GM12891 (cell line): ENCODE results near the gene CDCA3.

ENCODE experiments used
- POLR2A ChIP-seq: IDR thresholded peaks from 2 replicates; pipeline ENCODE4 v1.6.1; 2011; ENCODE audit warnings: low read depth, low read length, control low read depth
- POLR2AphosphoS5 ChIP-seq: IDR thresholded peaks from 2 replicates; pipeline ENCODE4 v1.6.1; 2011; ENCODE audit warnings: low read depth, low read length, control low read depth
- SPI1 ChIP-seq: IDR thresholded peaks from 2 replicates; pipeline ENCODE4 v1.6.1; 2011; ENCODE audit warnings: low read depth, low read length, control low read depth

DNA sequence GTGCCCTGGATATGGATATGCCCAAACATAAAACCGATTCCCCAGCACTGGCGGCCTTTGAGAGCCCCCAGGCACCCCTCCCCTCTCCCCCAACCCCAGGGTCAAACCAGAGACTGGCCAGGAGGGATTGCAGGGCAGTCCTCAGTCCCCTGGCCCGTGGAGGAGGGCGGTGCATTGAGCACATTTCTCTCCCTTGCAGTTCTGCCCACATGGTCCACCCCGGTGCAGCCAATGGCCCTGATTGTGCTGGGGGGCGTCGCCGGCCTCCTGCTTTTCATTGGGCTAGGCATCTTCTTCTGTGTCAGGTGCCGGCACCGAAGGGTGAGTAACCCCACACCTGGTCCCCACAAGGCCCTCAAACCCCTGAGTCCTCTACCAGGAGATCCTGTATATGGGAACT is 32.9 kb downstream of the CDCA3 start:
- no peak for TF ChIP-seq SPI1
- no peak for TF ChIP-seq POLR2AphosphoS5
- no peak for TF ChIP-seq POLR2A
